BLaER1 treated with 17β-estradiol and CSF1 and Interleukin-3, amounts not matched to agents 10 nM and 100 nM (cell line): ENCODE results near the gene MAP3K8.

Experiments
- H3K27ac ChIP-seq, 11 experiments: shearing (Covaris generic); formaldehyde crosslinking; 2 replicates each; pipeline ENCODE4 v1.8.1; 2022
- H3K27me3 ChIP-seq, 11 experiments: shearing (Covaris generic); formaldehyde crosslinking; 2 replicates each; pipeline ENCODE4 v1.8.1; 2022
- H3K36me3 ChIP-seq, 11 experiments: shearing (Covaris generic); formaldehyde crosslinking; 2 replicates each; pipeline ENCODE4 v1.8.1; 2022
- H3K4me1 ChIP-seq, 10 experiments: shearing (Covaris generic); formaldehyde crosslinking; 2 replicates each; pipeline ENCODE4 v1.8.1; 2022
- H3K4me2 ChIP-seq, 11 experiments: shearing (Covaris generic); formaldehyde crosslinking; 2 replicates each; pipeline ENCODE4 v1.8.1; 2022
- H3K4me3 ChIP-seq, 10 experiments: shearing (Covaris generic); formaldehyde crosslinking; 2 replicates each; pipeline ENCODE4 v1.8.1; 2022
- H3K9ac ChIP-seq, 11 experiments: shearing (Covaris generic); formaldehyde crosslinking; 2 replicates each; pipeline ENCODE4 v1.8.1; 2022
- H3K9me3 ChIP-seq, 11 experiments: shearing (Covaris generic); formaldehyde crosslinking; replicated peaks in 1 of 11; 2 replicates each; pipeline ENCODE4 v1.8.1; 2022
- H4K20me1 ChIP-seq, 11 experiments: shearing (Covaris generic); formaldehyde crosslinking; 2 replicates each; pipeline ENCODE4 v1.8.1; 2022
- Cebpa-rat ChIP-seq, 11 experiments: shearing (Covaris generic); IDR thresholded peaks; 2 replicates each; pipeline ENCODE4 v1.8.1; 2022

Gene MAP3K8

GRCh38 chr10:30433730-30434272 is at the start of gene MAP3K8:
MAP3K8 (plus strand) TSS chr10:30434184; CDS start chr10:30438939, 4,755 bp downstream.
- no peaks in the 10 kb centered on the region for H3K27me3 ChIP-seq
- peak within 1 kb of the TSS; percentile 88 to 98 (median 94) for H3K4me2 ChIP-seq
- H4K20me1 ChIP-seq = peaks cover 24 to 48% (median 40%) of the 10 kb centered on the region in 11 experiments
- H3K4me3 ChIP-seq = peak within 1 kb of the TSS; percentile 80 to 98 (median 89)
- H3K9me3 ChIP-seq = no peaks in the 10 kb centered on the region
- peak within 1 kb of the TSS; percentile 86 to 97 (median 94) for H3K9ac ChIP-seq
- H3K27ac ChIP-seq = peak within 1 kb of the TSS; percentile 89 to 97 (median 96)
- H3K36me3 ChIP-seq = peaks cover 6 to 25% (median 16%) of the 10 kb centered on the region in 11 experiments; a peak in 20 of 22 replicates
- peaks cover 64 to 82% (median 69%) of the 10 kb centered on the region in 10 experiments for H3K4me1 ChIP-seq
- no peak for TF ChIP-seq Cebpa-rat (IDR thresholded peaks at IDR 0.05)

GRCh38 chr10:30384701-30385201 is 49.2 kb upstream of the MAP3K8 start:
- peak overlapping the region in 8 of 11 experiments; percentile 9 to 53 (median 24); a peak in 11 of 22 replicates for H3K4me2 ChIP-seq
- H3K9me3 ChIP-seq = peaks cover 0 to 13% (median 7%) of the 10 kb centered on the region in 11 experiments; a peak in 6 of 22 replicates
- no peaks in the 10 kb centered on the region for H3K36me3 ChIP-seq
- H3K4me3 ChIP-seq = no peak overlapping the region
- peaks cover 8 to 36% (median 26%) of the 10 kb centered on the region in 10 experiments for H3K4me1 ChIP-seq
- H3K9ac ChIP-seq = no peak overlapping the region
- no peaks in the 10 kb centered on the region; a peak in 1 of 22 replicates for H4K20me1 ChIP-seq
- no peaks in the 10 kb centered on the region for H3K27me3 ChIP-seq
- TF ChIP-seq Cebpa-rat (IDR thresholded peaks at IDR 0.05) = no peak
- no peak overlapping the region for H3K27ac ChIP-seq

- H3K4me1 ChIP-seq = peaks cover 16 to 44% (median 31%) of the 10 kb centered on the region in 10 experiments
- peaks cover 0 to 13% (median 7%) of the 10 kb centered on the region in 11 experiments; a peak in 6 of 22 replicates for H3K9me3 ChIP-seq
- H3K36me3 ChIP-seq = no peaks in the 10 kb centered on the region
- no peak overlapping the region for H3K4me3 ChIP-seq
- H3K9ac ChIP-seq = no peak overlapping the region
- TF ChIP-seq Cebpa-rat (IDR thresholded peaks at IDR 0.05) = no peak
- no peaks in the 10 kb centered on the region; a peak in 1 of 22 replicates for H4K20me1 ChIP-seq
- no peak overlapping the region for H3K27ac ChIP-seq
- peak overlapping the region in 7 of 11 experiments; percentile 4 to 55 (median 26); a peak in 9 of 22 replicates for H3K4me2 ChIP-seq
- H3K27me3 ChIP-seq = no peaks in the 10 kb centered on the region
Observed at GRCh38 chr10:30386801-30387588, 47.0 kb upstream of the MAP3K8 start.

GRCh38 chr10:30387646-30388243 is 46.2 kb upstream of the MAP3K8 start:
- no peaks in the 10 kb centered on the region for H3K27me3 ChIP-seq
- no peak overlapping the region for H3K4me3 ChIP-seq
- H3K27ac ChIP-seq = no peak overlapping the region
- H4K20me1 ChIP-seq = no peaks in the 10 kb centered on the region; a peak in 1 of 22 replicates
- no peaks in the 10 kb centered on the region for H3K36me3 ChIP-seq
- no peak overlapping the region for H3K9ac ChIP-seq
- peaks cover 16 to 44% (median 33%) of the 10 kb centered on the region in 10 experiments for H3K4me1 ChIP-seq
- no peak for TF ChIP-seq Cebpa-rat (IDR thresholded peaks at IDR 0.05)
- peaks cover 0 to 13% (median 7%) of the 10 kb centered on the region in 11 experiments; a peak in 6 of 22 replicates for H3K9me3 ChIP-seq
- peak overlapping the region in 1 of 11 experiments; percentile 41; a peak in 1 of 22 replicates for H3K4me2 ChIP-seq

GRCh38 chr10:30389543-30389942 is 44.4 kb upstream of the MAP3K8 start:
- no peaks in the 10 kb centered on the region; a peak in 1 of 22 replicates for H4K20me1 ChIP-seq
- H3K4me2 ChIP-seq = peak overlapping the region; percentile 3 to 70 (median 52); a peak in 20 of 22 replicates
- no peaks in the 10 kb centered on the region for H3K36me3 ChIP-seq
- H3K4me3 ChIP-seq = no peak overlapping the region
- H3K27me3 ChIP-seq = no peaks in the 10 kb centered on the region
- H3K9ac ChIP-seq = no peak overlapping the region
- no peak for TF ChIP-seq Cebpa-rat (IDR thresholded peaks at IDR 0.05)
- peaks cover 0 to 13% (median 7%) of the 10 kb centered on the region in 11 experiments; a peak in 6 of 22 replicates for H3K9me3 ChIP-seq
- H3K4me1 ChIP-seq = peaks cover 16 to 37% (median 29%) of the 10 kb centered on the region in 10 experiments
- no peak overlapping the region for H3K27ac ChIP-seq

- Histone ChIP-seq H3K4me3 (no peak overlapping the region), H3K27ac (no peak overlapping the region), H3K9ac (no peak overlapping the region), H3K4me2 (peak overlapping the region in 8 of 11 experiments; percentile 21 to 70 (median 54); a peak in 14 of 22 replicates), H4K20me1 (no peaks in the 10 kb centered on the region), H3K27me3 (no peaks in the 10 kb centered on the region), H3K4me1 (peaks cover 11 to 30% (median 24%) of the 10 kb centered on the region in 10 experiments), H3K36me3 (no peaks in the 10 kb centered on the region), H3K9me3 (peaks cover 0 to 13% (median 7%) of the 10 kb centered on the region in 11 experiments; a peak in 6 of 22 replicates)
- no peak for TF ChIP-seq Cebpa-rat (IDR thresholded peaks at IDR 0.05)
Observed at GRCh38 chr10:30390207-30390606, 43.8 kb upstream of the MAP3K8 start.

GRCh38 chr10:30391266-30391665 is 42.7 kb upstream of the MAP3K8 start:
- Histone ChIP-seq H3K9me3 (peaks cover 0 to 13% (median 7%) of the 10 kb centered on the region in 11 experiments; a peak in 6 of 22 replicates), H3K36me3 (no peaks in the 10 kb centered on the region), H3K4me1 (peaks cover 11 to 30% (median 24%) of the 10 kb centered on the region in 10 experiments), H3K9ac (no peak overlapping the region), H3K27me3 (no peaks in the 10 kb centered on the region), H3K4me3 (no peak overlapping the region), H3K4me2 (no peak overlapping the region), H3K27ac (no peak overlapping the region), H4K20me1 (no peaks in the 10 kb centered on the region)
- no peak for TF ChIP-seq Cebpa-rat (IDR thresholded peaks at IDR 0.05)

- Histone ChIP-seq H3K4me1 (peaks cover 11 to 22% (median 17%) of the 10 kb centered on the region in 10 experiments), H4K20me1 (no peaks in the 10 kb centered on the region), H3K9me3 (peaks cover 0 to 7% (median 4%) of the 10 kb centered on the region in 11 experiments; a peak in 6 of 22 replicates), H3K36me3 (no peaks in the 10 kb centered on the region), H3K27ac (no peak overlapping the region), H3K4me3 (no peak overlapping the region; a peak in 1 of 20 replicates), H3K9ac (peak overlapping the region in 2 of 11 experiments; percentile 15 to 48; a peak in 1 of 22 replicates), H3K4me2 (peak overlapping the region in 7 of 11 experiments; percentile 23 to 85 (median 41); a peak in 9 of 22 replicates), H3K27me3 (no peaks in the 10 kb centered on the region)
- TF ChIP-seq Cebpa-rat (IDR thresholded peaks at IDR 0.05) = no peak
Observed at GRCh38 chr10:30392564-30392990, 41.4 kb upstream of the MAP3K8 start.
